CD4-positive, alpha-beta T cell (primary cell): ENCODE data around the gene ZBTB43. TPM values are rescaled to one million over a fixed set of nuclear protein-coding genes. Genes with fewer than 3 reads are reported as not detected.

Experiments
- ATAC-seq: fragments of 200-7000 bp; cut with Tn5 transposase; one replicate; pipeline ENCODE4 v1.10.0; 2022; ENCODE audit warnings: mild to moderate bottlenecking; ENCODE audit not compliant: poor library complexity
- CTCF ChIA-PET: fragments of 350-600 bp; sonication (Branson Sonifier 250); formaldehyde crosslinking; loops from one replicate; lab custom pipeline; 2021; ENCODE audit warnings: antibody characterized with exemption, inconsistent platforms; lab: Charles Lee
- POLR2A ChIA-PET: fragments of 350-600 bp; sonication (Branson Sonifier 250); formaldehyde crosslinking; loops from one replicate; lab custom pipeline; 2021; ENCODE audit warnings: antibody characterized with exemption, inconsistent platforms; lab: Charles Lee
- DNase-seq, 14 experiments: peaks; one replicate each; pipeline ENCODE4 v3.0.0-alpha.2; 2013 to 2020; ENCODE audit warnings: mixed read lengths in 2 of 14
- H3K27ac ChIP-seq, 2 donors: one replicate each; pipeline versions ENCODE4 v1.5.1 to v1.7.0; 2013; ENCODE audit warnings: low read length in 2 of 2, low read depth in 1 of 2, mild to moderate bottlenecking in 1 of 2
- H3K27me3 ChIP-seq, 2 experiments: 1 replicate in 1 of 2; 2 replicates in 1 of 2; pipeline versions ENCODE4 v1.6.1 to v1.7.0; 2013; ENCODE audit warnings: low read length in 2 of 2, control low read depth in 1 of 2, mild to moderate bottlenecking in 1 of 2, moderate library complexity in 1 of 2; ENCODE audit not compliant: insufficient read depth in 2 of 2, control insufficient read depth in 1 of 2
- H3K36me3 ChIP-seq: one replicate; pipeline ENCODE4 v1.6.1; 2013; ENCODE audit warnings: low read length, control low read depth; ENCODE audit not compliant: insufficient read depth
- H3K4me1 ChIP-seq: one replicate; pipeline ENCODE4 v1.6.1; 2013; ENCODE audit warnings: low read length, control low read depth; ENCODE audit not compliant: insufficient read depth
- H3K4me3 ChIP-seq: one replicate; pipeline ENCODE4 v1.5.1; 2013; ENCODE audit warnings: mild to moderate bottlenecking, low read length, moderate library complexity
- H3K9me3 ChIP-seq, 2 experiments: 1 replicate in 1 of 2; 2 replicates in 1 of 2; pipeline versions ENCODE4 v1.6.1 to v1.7.0; 2013; ENCODE audit warnings: low read length in 2 of 2, mild to moderate bottlenecking in 2 of 2, control low read depth in 1 of 2, moderate library complexity in 1 of 2; ENCODE audit not compliant: control insufficient read depth in 1 of 2, insufficient read depth in 1 of 2
- H3K27ac Mint-ChIP-seq: one replicate; pipeline ENCODE4 v1.8.0; 2020; ENCODE audit warnings: mixed read lengths
- H3K27me3 Mint-ChIP-seq: one replicate; pipeline ENCODE4 v1.8.0; 2021; ENCODE audit warnings: mixed read lengths
- H3K36me3 Mint-ChIP-seq: one replicate; pipeline ENCODE4 v1.8.0; 2021; ENCODE audit warnings: low read depth, mixed read lengths
- H3K4me1 Mint-ChIP-seq: one replicate; pipeline ENCODE4 v1.8.0; 2021; ENCODE audit warnings: low read depth, mixed read lengths
- H3K4me3 Mint-ChIP-seq: one replicate; pipeline ENCODE4 v1.8.0; 2020; ENCODE audit warnings: mild to moderate bottlenecking, mixed read lengths
- H3K9me3 Mint-ChIP-seq: one replicate; pipeline ENCODE4 v1.8.0; 2020; ENCODE audit warnings: mixed read lengths
- CTCF ChIP-seq: fragments of 200-600 bp; IDR thresholded peaks from one replicate; pipeline ENCODE4 v1.8.0; 2022; ENCODE audit warnings: antibody characterized with exemption, mild to moderate bottlenecking
- intact Hi-C, 2 experiments: fragments of 100-400 bp; cut with DNase I in 1 of 2; cut with micrococcal nuclease in 1 of 2; formaldehyde crosslinking; loops; one replicate each; pipeline versions ENCODE4 v1.15.1 to v1.9.0; 2023 to 2025; cut with DNase I, micrococcal nuclease
- total RNA-seq, 174 experiments: library from RNA in 2 of 174; stranded (reverse) in 2 of 174; gene quantifications; one replicate each; pipeline ENCODE4 v1.2.3 and lab custom pipeline; 2021 to 2026

ZBTB43 gene
- total RNA-seq, 2 experiments from 2014 or later, result 47.7 to 50.8 TPM

GRCh38 chr9:126876531-126876930 lies 71.7 kb downstream of the ZBTB43 start:
- intact Hi-C loops, result no loop called here
- TF ChIP-seq CTCF, result no peak
- CTCF ChIA-PET, result interaction anchor here (1.0 kb wide), 1 partner anchor 16 kb away, joined by 3 read pairs; the partner anchor contains the start of gene ZBTB34
- POLR2A ChIA-PET, result no interaction called here
- Mint-ChIP-seq H3K9me3 (no peaks in the 10 kb centered on the region), H3K4me3 (no peak overlapping the region), H3K4me1 (peaks cover 31% of the 10 kb centered on the region), H3K27me3 (no peaks in the 10 kb centered on the region), H3K36me3 (peaks cover 34% of the 10 kb centered on the region), H3K27ac (peak overlapping the region; percentile 72)
- ATAC-seq, result no peak
- Histone ChIP-seq H3K9me3 (no peaks in the 10 kb centered on the region), H3K27me3 (no peaks in the 10 kb centered on the region), H3K4me3 (no peak overlapping the region), H3K27ac (no peak overlapping the region), H3K36me3 (peaks cover 23% of the 10 kb centered on the region), H3K4me1 (peaks cover 11% of the 10 kb centered on the region)
- DNase-seq, result no peak

GRCh38 chr9:126877418-126877817 lies 72.6 kb downstream of the ZBTB43 start:
- Mint-ChIP-seq H3K4me3 (no peak overlapping the region), H3K9me3 (no peaks in the 10 kb centered on the region)

GRCh38 chr9:126879288-126879687 lies 74.4 kb downstream of the ZBTB43 start:
- H3K4me3 ChIP-seq, result no peak overlapping the region
- H3K9me3 ChIP-seq, result no peaks in the 10 kb centered on the region
- POLR2A ChIA-PET, result no interaction called here
- H3K4me1 Mint-ChIP-seq, result peaks cover 23% of the 10 kb centered on the region
- H3K9me3 Mint-ChIP-seq, result no peaks in the 10 kb centered on the region
- H3K27ac Mint-ChIP-seq, result no peak overlapping the region
- DNase-seq (no peak), ATAC-seq (no peak)
- H3K27me3 ChIP-seq, result no peaks in the 10 kb centered on the region
- H3K36me3 Mint-ChIP-seq, result peaks cover 42% of the 10 kb centered on the region
- H3K36me3 ChIP-seq, result peaks cover 38% of the 10 kb centered on the region
- H3K27ac ChIP-seq, result no peak overlapping the region
- H3K4me3 Mint-ChIP-seq, result no peak overlapping the region
- TF ChIP-seq CTCF, result no peak
- intact Hi-C loops, result no loop called here
- CTCF ChIA-PET, result no interaction called here
- H3K27me3 Mint-ChIP-seq, result no peaks in the 10 kb centered on the region
- H3K4me1 ChIP-seq, result peaks cover 11% of the 10 kb centered on the region

More at GRCh38 chr9:126877418-126877817, 72.6 kb downstream of the ZBTB43 start:
- ChIA-PET CTCF (no interaction called here), POLR2A (no interaction called here)
- Histone ChIP-seq H3K27me3 (no peaks in the 10 kb centered on the region), H3K36me3 (peaks cover 30% of the 10 kb centered on the region), H3K27ac (no peak overlapping the region), H3K9me3 (no peaks in the 10 kb centered on the region), H3K4me1 (peaks cover 11% of the 10 kb centered on the region), H3K4me3 (no peak overlapping the region)
- intact Hi-C loops, result no loop called here
- no peaks in the 10 kb centered on the region for H3K27me3 Mint-ChIP-seq
- peak in 4 of 14 experiments; percentile 8 to 37 (median 26) for DNase-seq
- no peak for TF ChIP-seq CTCF
- peak overlapping the region; percentile 72 for H3K27ac Mint-ChIP-seq
- ATAC-seq, result no peak
- peaks cover 42% of the 10 kb centered on the region for H3K36me3 Mint-ChIP-seq
- peaks cover 28% of the 10 kb centered on the region for H3K4me1 Mint-ChIP-seq
